Measurements from ENCODE around the gene LPP.

Gene LPP

GRCh38 chr3:188270423-188270972 is 116.5 kb downstream of the LPP start:
- Histone ChIP-seq H3K9ac (ENCODE audit: insufficient read length) (no peak overlapping the region), H3K9me3 (ENCODE audit: low read depth, low read length) (no peaks in the 10 kb centered on the region), H3K4me3 (no peak overlapping the region), H3K36me3 (ENCODE audit: insufficient read depth, low read length) (no peaks in the 10 kb centered on the region), H3K27ac (no peak overlapping the region)
- TF ChIP-seq FOXP2 (optimal IDR thresholded peaks at IDR 0.05; ENCODE audit: control extremely low read depth, extremely low read length, insufficient read depth) (no peak), EZH2 (IDR thresholded peaks at IDR 0.05) (no peak), POLR2AphosphoS5 (IDR thresholded peaks at IDR 0.05; ENCODE audit: borderline replicate concordance, low read depth, low read length) (no peak)
- DNase-seq (ENCODE audit: low read depth, low spot score), result no peak

DNA sequence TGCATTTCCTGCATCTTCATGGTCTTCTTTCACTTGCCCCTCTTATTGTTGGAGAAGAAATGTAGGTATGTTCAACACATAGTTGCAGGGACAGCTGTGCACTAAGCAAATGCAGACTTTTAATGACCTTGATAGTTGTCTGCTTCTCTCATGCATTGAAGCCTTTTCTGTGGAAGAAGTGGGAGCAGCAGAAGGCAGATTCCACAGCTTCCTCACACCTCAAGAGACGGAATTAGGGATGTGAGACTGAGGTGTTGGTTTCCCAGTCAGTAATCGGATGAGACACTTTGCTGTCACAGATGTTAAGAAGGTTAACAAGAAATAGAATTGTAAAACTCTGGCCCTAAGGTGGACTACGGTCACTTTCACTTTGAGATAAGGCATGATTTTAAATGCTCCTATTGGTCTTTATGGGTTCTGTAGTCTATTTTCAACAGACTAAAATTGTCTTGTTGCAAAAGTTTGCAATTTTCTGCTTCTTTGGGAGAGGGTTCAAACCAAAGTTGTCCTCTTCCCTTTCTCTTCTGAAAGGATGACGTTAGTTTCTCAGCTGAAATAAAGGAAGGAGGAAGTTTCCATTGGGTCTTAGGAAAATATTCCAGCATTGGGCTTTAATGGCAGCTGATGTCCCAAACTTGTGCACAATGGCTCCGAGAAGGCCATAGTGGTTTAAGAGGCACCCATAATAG is 117.4 kb downstream of the LPP start:
- Histone ChIP-seq H3K27ac (no peak overlapping the region), H3K9ac (ENCODE audit: insufficient read length) (no peak overlapping the region), H3K9me3 (ENCODE audit: low read depth, low read length) (no peaks in the 10 kb centered on the region), H3K4me3 (no peak overlapping the region), H3K36me3 (ENCODE audit: insufficient read depth, low read length) (no peaks in the 10 kb centered on the region)
- no peak for DNase-seq (ENCODE audit: low read depth, low spot score)
- TF ChIP-seq EZH2 (IDR thresholded peaks at IDR 0.05) (no peak), POLR2AphosphoS5 (IDR thresholded peaks at IDR 0.05; ENCODE audit: borderline replicate concordance, low read depth, low read length) (no peak), FOXP2 (optimal IDR thresholded peaks at IDR 0.05; ENCODE audit: control extremely low read depth, extremely low read length, insufficient read depth) (no peak)

GRCh38 chr3:188272481-188273372 is 118.8 kb downstream of the LPP start:
- H3K9ac ChIP-seq (ENCODE audit: insufficient read length), result no peak overlapping the region
- H3K36me3 ChIP-seq (ENCODE audit: insufficient read depth, low read length), result no peaks in the 10 kb centered on the region
- H3K27ac ChIP-seq, result no peak overlapping the region
- no peak overlapping the region for H3K4me3 ChIP-seq
- TF ChIP-seq FOXP2 (optimal IDR thresholded peaks at IDR 0.05; ENCODE audit: control extremely low read depth, extremely low read length, insufficient read depth), result no peak
- no peak for TF ChIP-seq POLR2AphosphoS5 (IDR thresholded peaks at IDR 0.05; ENCODE audit: borderline replicate concordance, low read depth, low read length)
- TF ChIP-seq EZH2 (IDR thresholded peaks at IDR 0.05), result no peak
- no peaks in the 10 kb centered on the region for H3K9me3 ChIP-seq (ENCODE audit: low read depth, low read length)
- no peak for DNase-seq (ENCODE audit: low read depth, low spot score)

DNA sequence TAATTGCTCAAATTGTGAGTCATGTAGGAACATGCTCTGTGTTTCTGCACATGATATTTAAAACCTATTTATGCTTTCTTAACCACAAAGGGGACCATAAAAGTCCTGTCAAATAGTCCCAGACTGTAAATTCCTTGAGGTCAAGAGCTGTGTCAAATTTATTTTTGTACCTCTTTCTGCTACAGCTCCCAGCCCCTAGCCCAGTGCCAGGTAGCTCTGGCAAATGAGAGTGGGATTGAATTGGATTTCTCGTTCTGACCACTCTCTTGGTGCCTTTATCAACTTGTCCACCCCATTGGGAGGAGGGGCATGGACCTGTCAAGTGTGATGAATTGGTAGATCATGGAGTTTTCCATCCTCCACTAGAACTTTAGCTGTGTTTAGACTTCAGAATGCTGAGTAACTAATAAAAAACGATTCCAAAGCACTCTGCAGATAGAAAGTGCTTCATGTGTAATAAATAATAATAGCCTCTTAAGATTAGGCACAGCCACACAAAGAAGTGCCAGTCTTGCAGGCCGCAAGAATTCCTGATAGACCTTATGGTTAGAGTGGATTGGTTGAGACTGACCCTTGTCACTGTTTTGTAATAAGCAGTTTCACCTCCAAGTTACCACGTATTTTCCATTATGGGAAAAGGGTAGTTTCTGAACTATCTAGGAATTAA is 120.4 kb downstream of the LPP start:
- Histone ChIP-seq H3K36me3 (ENCODE audit: insufficient read depth, low read length) (no peaks in the 10 kb centered on the region), H3K9ac (ENCODE audit: insufficient read length) (no peak overlapping the region), H3K9me3 (ENCODE audit: low read depth, low read length) (no peaks in the 10 kb centered on the region), H3K27ac (no peak overlapping the region), H3K4me3 (no peak overlapping the region)
- no peak for DNase-seq (ENCODE audit: low read depth, low spot score)
- TF ChIP-seq EZH2 (IDR thresholded peaks at IDR 0.05), result no peak
- no peak for TF ChIP-seq FOXP2 (optimal IDR thresholded peaks at IDR 0.05; ENCODE audit: control extremely low read depth, extremely low read length, insufficient read depth)

DNA sequence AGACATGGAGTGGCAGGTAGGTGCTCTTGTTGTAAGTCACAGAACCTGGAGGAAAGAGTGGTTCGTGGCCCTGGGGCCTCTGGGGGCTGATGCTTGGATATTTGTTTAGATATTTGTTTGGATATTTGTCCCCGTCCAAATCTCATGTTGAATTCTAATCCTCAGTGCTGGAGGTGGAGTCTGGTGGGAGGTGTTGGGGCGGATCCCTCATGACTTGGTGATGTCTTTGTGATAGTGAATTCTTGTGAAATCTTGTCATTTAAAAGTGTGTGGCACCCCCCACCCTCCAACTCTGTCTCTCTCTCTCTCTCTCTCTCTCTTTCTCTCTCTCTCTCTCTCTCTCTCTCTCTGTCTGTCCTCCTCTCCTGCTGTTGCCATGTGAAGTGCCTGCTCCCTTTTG is 122.4 kb downstream of the LPP start:
- no peak for DNase-seq (ENCODE audit: low read depth, low spot score)
- no peak overlapping the region for H3K4me3 ChIP-seq
- H3K9me3 ChIP-seq (ENCODE audit: low read depth, low read length), result no peaks in the 10 kb centered on the region
- H3K36me3 ChIP-seq (ENCODE audit: insufficient read depth, low read length), result no peaks in the 10 kb centered on the region
- no peak overlapping the region for H3K27ac ChIP-seq
- H3K9ac ChIP-seq (ENCODE audit: insufficient read length), result no peak overlapping the region
- no peak for TF ChIP-seq FOXP2 (optimal IDR thresholded peaks at IDR 0.05; ENCODE audit: control extremely low read depth, extremely low read length, insufficient read depth)

DNA sequence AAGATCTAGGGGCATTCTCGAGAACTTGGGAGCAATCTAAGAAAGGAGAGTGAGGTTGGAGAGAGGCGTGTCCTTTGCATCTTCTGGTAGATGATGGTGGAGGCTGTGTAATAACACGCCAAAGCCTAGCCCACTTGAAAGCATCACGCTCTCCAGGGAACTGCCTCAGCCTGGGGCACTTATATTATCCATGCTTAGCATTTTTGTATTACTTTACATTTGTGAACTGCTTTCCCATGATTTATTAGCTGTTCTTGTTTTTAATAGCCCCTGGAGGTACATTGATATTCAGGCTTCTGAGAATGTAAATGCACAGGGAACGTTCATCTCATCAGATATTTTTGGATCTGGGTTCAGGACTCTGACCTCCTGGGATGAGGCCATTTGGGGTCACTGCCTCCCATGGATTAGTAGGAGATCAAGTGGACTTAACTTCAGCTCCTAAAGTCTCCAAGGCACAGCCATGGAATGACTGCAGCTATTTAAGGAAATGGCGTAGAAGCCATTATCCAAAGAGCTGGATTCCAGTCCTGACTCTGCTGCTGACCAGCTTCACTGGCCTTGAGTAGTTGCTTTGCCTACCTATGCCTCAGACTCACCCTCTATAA is 124.9 kb downstream of the LPP start:
- H3K9me3 ChIP-seq (ENCODE audit: low read depth, low read length), result no peaks in the 10 kb centered on the region
- peak; percentile 99 for DNase-seq (ENCODE audit: low read depth, low spot score)
- no peaks in the 10 kb centered on the region for H3K36me3 ChIP-seq (ENCODE audit: insufficient read depth, low read length)
- no peak for TF ChIP-seq FOXP2 (optimal IDR thresholded peaks at IDR 0.05; ENCODE audit: control extremely low read depth, extremely low read length, insufficient read depth)
- TF ChIP-seq POLR2AphosphoS5 (IDR thresholded peaks at IDR 0.05; ENCODE audit: borderline replicate concordance, low read depth, low read length), result peak; percentile 53; the same call in 1 of the 2 replicates
- no peak overlapping the region for H3K9ac ChIP-seq (ENCODE audit: insufficient read length)
- H3K27ac ChIP-seq, result no peak overlapping the region; the same call in 1 of the 2 replicates
- H3K4me3 ChIP-seq, result peak overlapping the region; percentile 52

GRCh38 chr3:188279502-188280335 is 125.8 kb downstream of the LPP start:
- Histone ChIP-seq H3K27ac (no peak overlapping the region), H3K9me3 (ENCODE audit: low read depth, low read length) (no peaks in the 10 kb centered on the region), H3K4me3 (peak overlapping the region; percentile 52; the same call in 1 of the 2 replicates), H3K36me3 (ENCODE audit: insufficient read depth, low read length) (no peaks in the 10 kb centered on the region), H3K9ac (ENCODE audit: insufficient read length) (no peak overlapping the region)
- no peak for TF ChIP-seq EZH2 (IDR thresholded peaks at IDR 0.05)
- TF ChIP-seq FOXP2 (optimal IDR thresholded peaks at IDR 0.05; ENCODE audit: control extremely low read depth, extremely low read length, insufficient read depth), result no peak
- no peak for TF ChIP-seq POLR2AphosphoS5 (IDR thresholded peaks at IDR 0.05; ENCODE audit: borderline replicate concordance, low read depth, low read length)
- DNase-seq (ENCODE audit: low read depth, low spot score), result no peak

Data from SK-N-MC (cell line).